Activated T-helper 1 cell treated with anti-CD3 and anti-CD28 coated beads, Interleukin-2, amount 50 U/mL, for 16 hours (primary cell): ENCODE data around the gene AP4E1.
"Not testable (repeated sequence)": the region's sequence is repeated elsewhere in the genome, so short reads cannot be mapped to it uniquely, and the experiment has no call there.

ENCODE experiments used
- DNase-seq, 2 donors: peaks; one replicate each; pipeline ENCODE4 v3.0.0-alpha.2; 2020; ENCODE audit warnings: low read depth in 1 of 2, low spot score in 1 of 2

The AP4E1 gene

DNA sequence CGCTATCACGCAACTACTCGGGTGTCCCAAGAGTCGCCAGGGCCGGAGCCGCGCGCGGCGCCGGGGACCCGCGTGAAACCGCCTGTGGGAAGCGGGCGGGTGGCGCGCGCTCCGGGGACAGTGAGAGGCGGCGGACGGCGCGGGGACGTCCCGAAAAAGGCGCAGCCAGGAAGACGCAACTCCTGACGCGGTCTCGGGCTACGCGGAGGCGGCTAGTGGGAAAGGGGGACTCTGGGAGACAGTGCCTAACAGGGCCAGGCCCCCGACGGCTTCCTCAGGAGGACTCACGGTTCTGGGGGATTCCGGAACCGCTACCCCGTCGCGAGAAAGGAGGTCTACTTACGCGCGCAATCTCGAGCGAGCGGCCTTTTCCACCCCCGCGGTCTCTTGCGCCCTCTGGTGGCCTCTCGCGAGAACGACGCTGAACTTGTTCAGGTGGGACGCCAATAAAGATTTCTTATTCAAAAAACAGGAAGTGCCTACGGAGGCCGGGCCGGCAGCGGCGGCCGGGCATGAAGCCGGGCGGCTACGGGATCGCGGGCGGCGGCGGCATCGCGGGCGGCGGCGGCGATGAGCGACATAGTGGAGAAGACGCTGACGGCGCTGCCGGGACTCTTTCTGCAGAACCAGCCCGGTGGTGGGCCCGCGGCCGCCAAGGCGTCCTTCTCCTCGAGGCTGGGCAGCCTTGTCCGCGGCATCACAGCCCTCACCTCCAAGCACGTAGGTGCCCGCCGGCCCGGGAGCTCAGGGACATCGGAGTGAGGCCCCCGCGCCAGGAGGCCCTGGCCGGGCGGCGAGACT is at the start of gene AP4E1:
AP4E1 (plus strand) TSS at position 475 of the 801 bp plus-strand sequence; CDS start at position 571, 96 bp downstream.
- peak; percentile 90 to 95 for DNase-seq

DNA sequence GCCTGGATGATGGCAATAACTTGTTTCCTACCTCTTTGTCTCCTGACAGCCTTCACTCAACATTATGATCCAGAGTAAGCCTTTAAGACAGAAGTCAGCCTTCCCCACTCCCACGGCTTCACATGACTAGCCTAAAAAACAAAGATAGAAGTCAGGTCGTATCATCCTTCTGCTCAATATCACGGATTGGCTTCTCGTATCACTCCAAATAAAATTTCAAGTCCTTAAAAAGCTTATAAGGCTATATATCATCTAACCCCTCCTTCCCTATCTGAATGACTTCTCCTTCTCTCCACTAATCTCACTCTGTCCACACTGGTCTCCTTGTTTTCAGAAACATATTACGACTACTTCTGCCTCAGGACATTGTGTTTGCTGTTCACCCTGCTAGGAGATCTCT is 47.7 kb upstream of the AP4E1 start:
- DNase-seq: no peak

DNA sequence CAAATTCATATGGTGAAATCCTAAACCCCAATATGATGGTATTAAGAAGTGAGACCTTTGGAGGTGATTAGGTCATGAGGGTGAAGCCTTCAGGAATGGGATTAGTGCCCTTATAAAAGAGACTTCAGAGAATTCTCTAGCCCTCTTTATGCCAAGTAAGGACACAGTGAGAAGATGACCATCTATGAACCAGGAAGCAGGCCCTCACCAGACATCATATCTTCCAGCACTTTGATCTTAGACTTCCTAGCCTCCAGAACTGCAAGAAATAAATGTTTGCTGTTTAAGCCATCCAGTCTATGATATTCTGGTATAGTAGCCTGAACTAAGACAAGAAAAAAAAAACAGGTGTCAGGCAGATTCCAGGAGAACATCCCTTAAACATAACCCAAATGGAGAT is 45.9 kb upstream of the AP4E1 start:
- no peak for DNase-seq

DNA sequence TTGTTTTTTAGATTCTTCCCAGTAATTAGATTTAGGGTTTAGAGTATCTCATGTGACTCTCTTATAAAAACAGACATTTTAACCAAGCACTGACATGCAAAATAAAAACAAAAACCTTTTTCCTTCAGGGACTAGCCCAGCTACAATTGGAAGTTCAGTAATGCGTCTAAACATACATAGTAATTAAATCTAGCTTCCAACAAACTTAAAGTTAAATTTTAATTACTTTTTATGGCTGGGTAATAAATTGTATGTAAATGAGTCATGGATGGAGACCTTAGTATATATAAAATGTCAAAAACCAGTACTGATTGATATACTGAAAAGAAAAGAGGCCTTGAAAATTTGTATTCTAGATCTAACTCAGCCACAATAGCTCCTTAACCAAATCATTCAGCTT is 43.6 kb upstream of the AP4E1 start:
- DNase-seq: no peak

DNA sequence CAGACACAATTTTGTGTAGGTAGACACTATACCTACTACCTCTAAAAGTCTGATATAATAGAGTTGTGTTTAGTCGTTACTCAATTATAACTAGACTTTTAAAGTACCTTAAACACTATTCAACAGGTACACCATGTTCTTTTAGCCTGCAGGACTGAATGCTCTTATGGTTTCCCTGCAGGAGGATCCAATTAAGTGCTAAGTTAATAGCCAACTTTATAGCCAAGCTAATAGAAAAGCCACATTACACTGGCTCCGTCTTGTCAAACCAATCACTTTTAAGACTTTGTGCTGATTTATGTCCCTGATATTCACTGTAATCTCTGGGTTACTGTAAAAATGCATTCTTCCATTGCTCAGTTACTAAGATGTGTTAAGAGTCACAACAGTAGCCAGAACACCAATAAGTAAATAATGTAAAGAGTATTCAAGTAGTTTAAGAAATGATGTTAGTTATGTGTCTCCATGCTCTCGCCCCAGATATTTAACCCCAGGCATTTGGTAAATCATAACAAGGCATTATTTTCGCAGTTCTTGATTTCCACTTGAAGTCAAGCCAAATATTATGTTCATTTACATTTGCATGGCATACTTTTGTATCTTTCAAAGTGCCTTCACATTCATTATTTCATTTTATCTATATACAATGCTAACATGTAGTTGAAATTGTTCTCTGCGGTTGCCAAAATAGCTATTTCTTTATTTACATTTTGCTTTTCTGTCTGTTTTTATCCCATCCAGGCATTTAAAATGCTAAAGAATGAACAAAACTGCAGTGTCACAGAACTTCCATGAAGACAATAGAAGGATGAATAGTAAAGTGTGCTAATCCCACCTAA is 42.7 kb upstream of the AP4E1 start:
- no peak for DNase-seq

DNA sequence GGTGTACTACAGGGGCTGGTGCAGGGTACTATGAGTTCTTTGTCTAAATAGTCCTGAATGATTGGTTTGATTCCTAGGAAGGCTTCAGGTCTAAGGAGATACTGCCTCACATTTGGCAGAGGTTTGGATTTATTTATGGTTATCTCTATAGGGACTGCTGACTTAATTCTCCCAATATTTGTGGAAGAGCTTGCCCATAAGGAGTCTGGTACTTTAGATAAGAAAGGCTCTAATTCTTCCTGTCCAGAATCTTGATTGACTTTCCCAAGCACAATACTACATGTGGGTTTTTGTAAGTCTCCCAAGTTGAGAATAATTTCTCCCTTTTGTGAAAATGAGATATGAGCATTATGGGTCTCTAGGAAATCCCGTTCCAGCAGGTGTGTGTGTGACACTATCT is 36.7 kb upstream of the AP4E1 start:
- no peak for DNase-seq

DNA sequence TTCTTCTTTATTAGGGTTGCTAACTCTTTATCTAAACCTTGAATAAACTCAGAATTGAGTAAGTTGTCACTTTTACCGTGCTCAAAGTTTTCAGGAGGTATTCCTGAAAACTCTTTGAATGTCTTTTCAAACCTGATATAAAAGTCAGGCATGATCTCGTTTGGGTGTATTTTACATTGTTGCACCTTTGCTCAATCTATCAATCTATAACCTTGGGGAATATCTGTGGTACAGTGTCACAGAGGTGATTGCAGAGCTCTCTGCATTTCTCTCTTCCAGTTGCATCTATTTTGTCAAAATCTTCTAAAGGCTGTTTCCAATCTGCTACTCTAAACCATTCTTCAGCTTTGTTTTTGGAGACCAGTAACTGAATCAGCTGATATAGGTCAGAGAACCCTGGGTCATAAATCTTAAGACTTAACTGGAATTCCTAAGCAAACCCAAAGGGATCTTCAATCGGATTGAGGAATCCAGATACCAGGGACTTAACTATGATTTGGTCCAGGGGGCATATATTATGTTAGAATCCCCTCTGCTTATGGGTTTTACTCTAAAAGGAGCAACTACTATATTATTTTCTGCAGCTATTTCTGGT is 35.6 kb upstream of the AP4E1 start:
- DNase-seq: no peak

DNA sequence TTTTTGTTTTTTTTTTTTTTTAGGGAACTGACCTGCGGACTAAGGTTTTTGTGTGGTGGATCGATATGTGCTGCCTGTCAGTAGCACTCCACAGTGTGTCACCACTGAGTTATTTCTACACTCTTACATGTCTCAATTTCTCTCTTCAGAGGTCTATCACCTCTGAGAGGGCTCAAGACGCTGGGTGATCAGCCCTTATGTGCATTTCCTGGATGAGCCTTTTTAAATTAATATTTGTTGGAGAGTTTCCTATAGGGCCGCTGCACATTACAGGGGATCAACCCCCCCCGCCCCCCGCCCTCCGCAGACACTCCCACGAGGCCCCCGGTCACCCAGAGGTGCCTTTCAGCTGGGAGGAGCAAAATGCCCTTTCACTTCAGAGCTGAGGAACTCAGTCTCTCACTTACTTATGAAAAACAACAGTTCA is 34.5 kb upstream of the AP4E1 start:
- no peak for DNase-seq

DNA sequence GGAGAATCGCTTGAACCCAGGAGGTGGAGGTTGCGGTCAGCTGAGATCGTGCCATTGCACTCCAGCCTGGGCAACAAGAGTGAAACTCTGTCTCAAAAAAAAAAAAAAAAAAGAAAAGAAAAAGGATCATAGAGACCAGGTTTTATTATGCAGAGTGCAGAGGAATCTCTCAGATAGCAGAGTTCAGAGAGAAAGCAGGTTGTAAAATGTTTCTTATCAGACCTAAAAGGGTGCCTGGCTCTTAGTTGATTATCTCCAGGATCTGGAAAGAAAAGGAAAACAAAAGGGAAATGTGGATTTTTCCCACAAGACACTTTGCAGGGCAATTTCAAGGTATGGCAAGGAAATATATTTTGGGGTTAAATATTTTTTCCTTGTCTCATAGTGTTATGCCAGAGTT is 33.2 kb upstream of the AP4E1 start:
- not testable (repeated sequence) for DNase-seq

DNA sequence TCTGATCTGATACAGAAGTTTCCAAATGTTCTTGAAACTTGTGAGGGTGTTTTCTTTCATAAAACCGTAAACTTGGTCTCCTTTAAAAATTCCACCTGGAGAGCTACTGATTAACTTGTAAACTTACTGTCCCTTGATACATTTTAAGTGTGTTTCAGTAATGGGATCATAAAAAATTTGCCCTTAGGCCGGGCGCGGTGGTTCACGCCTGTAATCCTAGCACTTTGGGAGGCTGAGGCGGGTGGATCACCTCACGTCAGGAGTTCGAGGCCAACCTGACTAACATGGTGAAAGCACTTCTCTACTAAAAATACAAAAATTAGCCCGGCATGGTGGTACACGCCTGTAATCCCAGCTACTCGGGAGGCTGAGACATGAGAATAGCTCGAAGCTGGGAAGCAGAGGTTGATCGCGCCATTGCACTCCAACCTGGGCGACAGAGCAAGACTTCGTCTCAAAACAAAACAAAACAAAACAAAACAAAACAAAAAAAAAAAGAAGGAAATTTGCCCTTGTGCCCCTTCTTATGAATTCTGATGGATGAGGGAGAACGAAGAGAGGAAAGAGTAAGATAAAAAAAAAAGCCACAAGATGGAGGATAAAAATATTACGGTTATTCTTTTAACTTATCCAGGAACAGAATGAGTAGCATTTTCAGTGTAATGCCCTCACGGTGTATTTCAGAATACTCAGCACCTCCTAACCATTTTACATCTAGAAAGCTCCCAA is 32.1 kb upstream of the AP4E1 start:
- no peak for DNase-seq

DNA sequence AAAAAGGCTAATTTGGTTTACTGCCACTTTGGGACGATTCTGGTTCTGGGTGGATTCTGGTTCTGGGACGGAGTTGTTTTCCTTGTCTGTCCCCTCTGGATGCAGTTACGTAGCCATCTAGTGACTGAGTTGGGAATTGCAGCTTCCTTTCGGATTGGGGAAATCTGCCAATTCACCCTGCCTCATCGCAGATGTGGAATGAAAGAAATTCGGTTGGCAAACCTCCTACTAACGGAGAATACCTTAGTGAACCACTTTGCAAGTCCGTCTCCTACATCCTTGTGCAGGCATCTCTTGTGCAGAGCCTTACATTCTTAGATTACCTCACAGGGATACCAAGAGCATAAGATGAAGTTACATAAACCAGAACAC is 31.5 kb upstream of the AP4E1 start:
- peak; percentile 16 to 38 for DNase-seq

DNA sequence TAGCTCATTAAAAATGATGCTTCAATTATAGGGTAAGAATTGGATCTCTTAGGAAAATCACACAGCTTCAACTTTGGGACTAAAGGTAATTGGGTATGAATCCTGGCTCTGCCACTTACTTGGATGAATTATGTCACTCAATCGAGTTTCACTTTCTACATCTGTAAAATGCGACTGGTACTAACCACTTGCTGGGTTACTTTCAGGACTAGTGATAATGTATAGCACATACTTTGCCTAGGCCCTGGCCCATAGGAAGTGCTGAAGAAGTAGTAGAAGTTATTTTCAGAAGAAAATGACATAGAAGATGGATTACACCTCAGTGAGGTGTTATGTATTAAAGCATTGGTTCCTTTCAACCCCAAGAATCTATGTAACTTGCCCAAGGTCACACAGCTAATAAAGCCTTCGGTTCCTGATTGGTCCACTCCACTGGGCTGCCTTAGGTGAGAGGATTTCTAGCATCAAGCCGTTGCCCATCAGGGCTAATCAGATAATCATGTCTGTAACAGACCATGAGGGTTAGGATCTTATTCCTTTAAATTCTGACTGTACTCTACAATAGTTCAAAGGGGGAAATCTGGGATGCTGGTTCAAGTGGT is 29.4 kb upstream of the AP4E1 start:
- no peak for DNase-seq

DNA sequence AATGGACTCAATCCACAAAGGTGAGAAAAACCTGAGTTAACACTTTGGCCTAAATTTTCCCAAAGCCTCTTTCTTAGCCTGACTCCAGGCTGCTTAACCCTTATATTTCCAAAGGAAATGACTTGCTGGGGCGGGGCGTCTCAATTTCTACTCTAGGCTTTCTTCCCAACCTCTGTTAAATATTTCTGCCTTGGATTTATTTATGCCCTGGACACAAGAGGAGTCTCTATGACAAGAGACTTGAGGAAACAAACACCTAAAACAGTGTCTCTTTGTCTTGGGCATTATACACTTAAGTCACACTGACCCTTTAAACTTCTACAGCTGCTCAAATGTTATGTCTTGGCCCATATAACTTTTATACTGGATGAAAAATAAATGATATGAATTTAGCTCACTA is 28.3 kb upstream of the AP4E1 start:
- DNase-seq: no peak

DNA sequence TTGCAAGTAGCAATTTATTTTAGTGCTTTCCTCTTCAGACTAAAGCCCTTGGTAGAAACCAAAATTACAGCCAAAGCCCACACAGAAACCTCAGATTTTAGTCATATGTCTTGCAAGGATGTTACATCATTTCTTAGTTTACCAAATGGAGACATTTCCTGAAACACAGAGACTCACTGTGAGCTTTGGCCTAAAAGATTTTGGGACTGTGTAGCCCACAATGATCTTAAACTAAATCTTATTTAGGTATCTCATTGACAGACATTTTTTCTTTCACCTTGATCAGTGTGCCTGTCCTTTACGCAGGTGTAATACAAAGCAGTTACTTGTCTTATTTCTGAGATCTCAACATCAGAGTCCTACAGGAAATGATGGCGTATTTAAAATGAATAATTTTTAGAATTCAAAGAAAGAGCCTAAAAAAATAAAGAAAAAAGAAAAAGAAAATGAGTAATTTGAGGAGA is 27.8 kb upstream of the AP4E1 start:
- no peak for DNase-seq

DNA sequence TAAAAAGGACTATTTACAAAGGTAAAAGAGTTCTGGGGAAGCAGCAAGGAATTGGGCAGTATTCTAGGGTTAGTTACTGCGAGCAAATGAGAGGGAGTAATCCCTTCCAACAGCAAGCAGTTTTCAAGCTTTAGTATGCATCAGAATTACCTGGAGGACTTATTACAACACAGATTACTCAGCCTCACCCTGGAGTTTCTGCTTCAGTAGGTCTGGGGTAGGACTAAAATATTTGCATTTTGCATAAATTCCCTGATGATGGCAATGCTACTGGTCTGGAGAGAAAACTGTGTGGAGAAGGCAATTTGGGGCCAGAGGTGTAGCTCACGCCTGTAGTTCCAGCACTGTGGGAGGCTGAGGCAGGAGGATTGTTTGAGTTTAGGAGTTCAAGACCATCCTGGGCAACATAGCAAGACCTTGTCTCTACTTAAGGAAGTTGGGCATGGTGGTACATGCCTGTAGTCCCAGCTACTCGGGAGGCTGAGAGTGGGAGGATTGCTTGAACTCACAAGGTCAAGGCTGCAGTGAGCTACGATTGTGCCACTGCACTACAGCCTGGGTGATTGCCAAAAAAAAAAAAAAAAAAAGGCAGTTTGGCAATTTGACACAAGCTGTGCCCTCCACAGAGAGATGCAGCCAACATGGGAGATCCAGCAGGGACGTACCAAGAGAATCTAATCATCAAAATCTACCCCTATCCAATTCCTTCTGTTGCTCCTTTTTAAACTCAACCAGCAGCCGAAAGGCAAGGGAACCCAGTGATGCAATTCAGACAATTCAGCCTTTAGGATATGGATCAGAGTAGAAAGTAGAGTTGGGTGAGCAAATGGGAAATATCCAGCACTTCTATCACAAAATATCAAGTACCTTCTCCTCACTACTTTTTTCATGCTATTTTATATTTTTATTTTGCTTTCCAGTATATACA is 27.1 kb upstream of the AP4E1 start:
- no peak for DNase-seq

DNA sequence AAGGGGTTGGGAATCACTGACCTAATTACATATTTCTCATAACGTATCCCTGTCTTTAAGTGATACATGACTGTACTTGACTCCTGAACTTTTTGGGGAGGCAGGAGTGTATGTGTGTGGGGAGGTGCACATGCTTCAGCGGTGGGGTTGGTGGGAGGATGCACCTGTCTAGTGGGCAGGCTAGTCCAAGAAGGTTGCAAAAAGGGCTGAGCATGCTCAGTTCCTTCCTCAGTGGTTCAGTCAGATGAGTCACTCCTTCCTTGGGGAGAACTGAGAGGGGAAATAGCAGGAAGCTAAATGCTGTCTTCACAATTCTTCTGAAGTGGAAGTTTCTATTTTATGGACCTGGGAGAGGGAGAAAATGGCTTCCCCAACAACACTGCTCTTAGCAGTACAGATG is 24.6 kb upstream of the AP4E1 start:
- DNase-seq: no peak

DNA sequence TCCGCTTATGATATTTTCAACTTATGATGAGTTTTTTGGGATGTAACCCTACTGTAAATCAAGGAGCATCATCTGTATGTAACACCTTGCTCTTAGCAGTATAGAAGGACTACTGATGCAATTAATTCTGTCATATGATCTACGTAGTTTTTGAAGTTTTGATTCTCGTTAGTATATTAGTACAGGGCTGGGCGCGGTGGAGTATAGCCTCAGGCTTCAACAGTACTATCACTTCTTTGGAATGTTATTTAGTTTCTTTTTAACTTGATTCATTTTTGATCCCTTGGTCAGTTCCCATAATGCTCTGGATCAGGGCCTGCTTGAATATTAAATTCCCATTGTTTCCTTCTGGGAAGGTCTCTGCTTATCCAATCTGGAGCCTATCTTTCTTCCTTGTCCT is 23.9 kb upstream of the AP4E1 start:
- DNase-seq: no peak

DNA sequence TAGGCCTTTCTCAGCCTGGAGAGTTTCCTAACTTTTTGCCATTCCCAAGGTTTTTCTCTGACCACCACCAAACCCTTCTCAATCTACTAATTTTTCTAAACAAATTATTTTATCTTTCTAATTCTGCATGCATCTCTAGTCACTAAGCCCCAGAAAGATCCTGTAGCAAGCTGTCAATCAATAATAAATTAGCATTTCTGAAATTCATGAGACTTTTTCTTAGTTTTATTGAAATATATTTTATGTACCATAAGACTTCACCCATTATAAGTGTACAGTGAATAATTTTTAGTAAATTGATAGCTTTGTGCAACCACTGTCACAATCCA is 22.4 kb upstream of the AP4E1 start:
- DNase-seq: no peak

DNA sequence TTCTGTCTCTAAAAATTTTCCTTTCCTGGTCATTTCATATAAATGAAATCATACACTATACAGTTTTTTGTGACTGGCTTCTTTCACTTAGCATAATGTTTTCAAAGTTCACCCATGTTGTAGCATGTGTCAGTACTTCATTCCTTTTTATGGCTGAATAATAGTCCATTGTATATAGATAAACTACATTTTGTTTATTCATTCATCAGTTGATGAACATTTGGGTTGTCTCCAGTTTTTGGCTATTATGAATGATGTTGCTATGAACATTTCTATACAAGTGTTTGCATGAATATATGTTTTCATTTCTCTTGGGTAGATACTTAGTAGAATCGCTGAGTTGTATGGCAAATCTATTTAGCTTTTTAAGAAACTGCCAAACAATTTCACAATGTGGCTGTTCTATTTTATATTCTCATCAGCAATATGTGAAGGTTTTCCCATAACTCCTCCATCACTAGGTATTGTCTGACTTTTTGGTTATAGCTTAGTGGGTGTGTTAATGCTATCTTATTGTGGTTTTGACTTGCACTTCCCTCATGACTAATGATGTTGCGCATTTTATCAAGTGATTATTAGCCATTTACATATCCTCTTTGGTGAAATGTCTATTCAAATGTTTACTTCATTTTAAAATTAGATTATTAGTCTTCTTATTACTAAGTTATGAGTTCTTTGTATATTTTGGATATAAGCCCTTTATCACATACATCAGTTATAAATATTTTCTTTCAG is 21.7 kb upstream of the AP4E1 start:
- no peak for DNase-seq
